HCT116 (cell line): ENCODE measurements around the gene RPL11. TPM values are rescaled to one million over a fixed set of nuclear protein-coding genes. Genes with fewer than 3 reads are reported as not detected.
"Not testable (repeated sequence)": the region's sequence is repeated elsewhere in the genome, so short reads cannot be mapped to it uniquely, and the experiment has no call there.

Experiments used
- ATAC-seq: fragments of 200-7000 bp; cut with Tn5 transposase; 2 replicates; pipeline ENCODE4 v1.9.1; 2020; ENCODE audit warnings: mild to moderate bottlenecking, moderate library complexity
- BruUV-seq: library from RNA; stranded (reverse); fragments of 400-500 nt; replicated peaks from 2 replicates; lab custom pipeline; 2021; lab: Mats Ljungman, UMichigan
- CTCF ChIA-PET: fragments of 300-600 bp; sonication (Branson Sonifier 250); formaldehyde crosslinking; loops from one replicate; lab custom pipeline; 2021; ENCODE audit warnings: antibody characterized with exemption; lab: Charles Lee
- POLR2A ChIA-PET: fragments of 300-600, 350-600 bp; sonication (Branson Sonifier 250); formaldehyde crosslinking; loops from one replicate; lab custom pipeline; 2021; ENCODE audit warnings: antibody characterized with exemption; lab: Charles Lee
- RAD21 ChIA-PET, 2 experiments: fragments of 300-600 bp; sonication (Branson Sonifier 250); formaldehyde crosslinking; loops; one replicate each; lab custom pipeline; 2023; ENCODE audit warnings: low total read pairs in 2 of 2; ENCODE audit not compliant: uncharacterized antibody in 2 of 2, unreplicated experiment in 2 of 2, low non-redundant PET in 1 of 2; lab: Charles Lee
- DNase-seq: peaks from one replicate; pipeline ENCODE4 v3.0.0-alpha.2; 2010; ENCODE audit warnings: low read depth, low spot score
- H2AFZ ChIP-seq: fragments of 200-600 bp; shearing (Covaris generic), sonication (generic); 2 replicates; pipeline ENCODE4 v1.6.1; 2017; ENCODE audit warnings: low read depth, mixed run types, mixed read lengths, antibody characterized with exemption, low read length; ENCODE audit not compliant: poor library complexity, severe bottlenecking
- H3K27ac ChIP-seq: 2 replicates; pipeline ENCODE4 v1.5.1; 2012; ENCODE audit warnings: low read depth, low read length
- H3K27me3 ChIP-seq: fragments of 200-600 bp; sonication (generic); 2 replicates; pipeline ENCODE4 v1.6.1; 2016; ENCODE audit warnings: mixed run types, low read length, mixed read lengths; ENCODE audit not compliant: insufficient read depth
- H3K36me3 ChIP-seq, 2 experiments: fragments of 200-500 bp in 1 of 2; fragments of 200-600 bp in 1 of 2; sonication (Bioruptor generic) in 1 of 2; sonication (generic) in 1 of 2; 2 replicates each; pipeline versions ENCODE4 v1.5.1 to v1.6.1; 2014 to 2016; ENCODE audit warnings: low read length in 2 of 2, inconsistent platforms in 1 of 2, mixed read lengths in 1 of 2, mixed run types in 1 of 2; ENCODE audit not compliant: insufficient read depth in 2 of 2, control insufficient read depth in 1 of 2
- H3K4me1 ChIP-seq, 2 experiments: fragments of 200-600 bp in 1 of 2; sonication (generic) in 1 of 2; 2 replicates each; pipeline versions ENCODE4 v1.5.1 to v1.6.1; 2012 to 2017; ENCODE audit warnings: low read length in 2 of 2, inconsistent platforms in 1 of 2, mild to moderate bottlenecking in 1 of 2, mixed read lengths in 1 of 2, mixed run types in 1 of 2, moderate library complexity in 1 of 2; ENCODE audit not compliant: insufficient read depth in 2 of 2, control insufficient read depth in 1 of 2
- H3K4me2 ChIP-seq: fragments of 200-600 bp; sonication (generic); 2 replicates; pipeline ENCODE4 v1.6.1; 2017; ENCODE audit warnings: mixed run types, low read length, mixed read lengths
- H3K4me3 ChIP-seq, 2 experiments: fragments of 200-600 bp in 1 of 2; sonication (generic) in 1 of 2; replicated peaks in 1 of 2; 2 replicates each; pipeline ENCODE4 v1.5.1; 2011 to 2016; ENCODE audit warnings: low read length in 2 of 2, control low read depth in 1 of 2, low read depth in 1 of 2, mild to moderate bottlenecking in 1 of 2, mixed read lengths in 1 of 2, mixed run types in 1 of 2
- H3K79me2 ChIP-seq: fragments of 200-600 bp; sonication (generic); 2 replicates; pipeline ENCODE4 v1.6.1; 2017; ENCODE audit warnings: mild to moderate bottlenecking, mixed run types, low read length, moderate library complexity, mixed read lengths; ENCODE audit not compliant: insufficient read depth
- H3K9ac ChIP-seq: fragments of 200-600 bp; sonication (generic); 2 replicates; pipeline ENCODE4 v1.6.1; 2016; ENCODE audit warnings: low read length, mixed read lengths
- H3K9me2 ChIP-seq: fragments of 200-600 bp; sonication (generic), shearing (Covaris generic); 2 replicates; pipeline ENCODE4 v1.6.1; 2017; ENCODE audit warnings: mixed run types, mild to moderate bottlenecking, moderate library complexity; ENCODE audit not compliant: insufficient read depth
- H3K9me3 ChIP-seq, 2 experiments: fragments of 200-500 bp in 1 of 2; fragments of 200-600 bp in 1 of 2; sonication (Bioruptor generic) in 1 of 2; sonication (generic) in 1 of 2; 2 replicates each; pipeline ENCODE4 v1.6.1; 2014 to 2017; ENCODE audit warnings: low read length in 2 of 2, mixed read lengths in 2 of 2, inconsistent platforms in 1 of 2, low read depth in 1 of 2, mild to moderate bottlenecking in 1 of 2, mixed run types in 1 of 2, moderate library complexity in 1 of 2; ENCODE audit not compliant: control insufficient read depth in 1 of 2, insufficient read depth in 1 of 2
- H4K20me1 ChIP-seq: fragments of 200-600 bp; sonication (generic), shearing (Covaris generic); 2 replicates; pipeline ENCODE4 v1.6.1; 2017; ENCODE audit warnings: mixed run types, mild to moderate bottlenecking, moderate library complexity; ENCODE audit not compliant: insufficient read depth
- intact Hi-C: fragments of 100-400 bp; cut with micrococcal nuclease; formaldehyde crosslinking; loops from 2 replicates; pipeline ENCODE4 v1.10.0; 2022
- total RNA-seq: library from RNA; stranded (reverse); gene quantifications from one replicate; pipeline ENCODE4 v1.2.1, GENCODE V29; 2021; ENCODE audit not compliant: unreplicated experiment

RPL11 gene
- total RNA-seq, 1 experiment from 2014 or later: 1,262 TPM

GRCh38 chr1:23687680-23688079 is 3.9 kb upstream of the RPL11 start:
- intact Hi-C loops, DNase-seq, H3K4me3 ChIP-seq, H3K9ac ChIP-seq, H3K27ac ChIP-seq, H4K20me1 ChIP-seq, H3K9me2 ChIP-seq, H3K9me3 ChIP-seq, H3K4me1 ChIP-seq, BruUV-seq, H2AFZ ChIP-seq, H3K4me2 ChIP-seq, POLR2A ChIA-PET, H3K27me3 ChIP-seq, ATAC-seq, H3K36me3 ChIP-seq, RAD21 ChIA-PET: not testable (repeated sequence)
- CTCF ChIA-PET: interaction anchor here (1.2 kb wide), 1 partner anchor 190 kb away, joined by 3 read pairs; no protein-coding TSS in a partner anchor
- peaks cover 11% of the 10 kb centered on the region for H3K79me2 ChIP-seq

- H3K9me3 ChIP-seq, H3K27me3 ChIP-seq, H3K9me2 ChIP-seq, DNase-seq, H3K4me2 ChIP-seq, BruUV-seq, ATAC-seq, RAD21 ChIA-PET, H4K20me1 ChIP-seq, H3K27ac ChIP-seq, H3K4me3 ChIP-seq, POLR2A ChIA-PET, H3K9ac ChIP-seq, H2AFZ ChIP-seq, intact Hi-C loops: not testable (repeated sequence)
- CTCF ChIA-PET: interaction anchor here (1.2 kb wide), 1 partner anchor 191 kb away, joined by 3 read pairs; no protein-coding TSS in a partner anchor
- Histone ChIP-seq H3K79me2 (peaks cover 18% of the 10 kb centered on the region), H3K4me1 (peaks cover 4 to 15% of the 10 kb centered on the region in 2 experiments; a peak in 3 of 4 replicates), H3K36me3 (peaks cover 9 to 16% of the 10 kb centered on the region in 2 experiments)
These were observed 3.3 kb upstream of the RPL11 start for GRCh38 chr1:23688281-23688680.
